BJ (cell line): ENCODE data around the gene MRPL34. TPM values are rescaled to one million over a fixed set of nuclear protein-coding genes. Genes with fewer than 3 reads are reported as not detected.

Experiments used
- CTCF ChIA-PET: fragments of 350-600 bp; formaldehyde crosslinking; extraction: SDS; loops from one replicate; lab custom pipeline; 2021; ENCODE audit warnings: antibody characterized with exemption, inconsistent platforms; lab: Yijun Ruan, JAX
- POLR2A ChIA-PET: fragments of 300-600 bp; sonication (Branson Sonifier 250); formaldehyde crosslinking; extraction: SDS; loops from one replicate; lab custom pipeline; 2021; ENCODE audit warnings: antibody characterized with exemption; lab: Charles Lee
- DNase-seq: peaks from one replicate; pipeline ENCODE4 v3.0.0-alpha.2; 2011; ENCODE audit warnings: low read depth
- H3K27me3 ChIP-seq: 2 replicates; pipeline ENCODE4 v1.6.0; 2011; ENCODE audit warnings: low read length; ENCODE audit not compliant: control insufficient read depth, insufficient read depth
- H3K36me3 ChIP-seq: 2 replicates; pipeline ENCODE4 v1.5.1; 2011; ENCODE audit warnings: low read length; ENCODE audit not compliant: control insufficient read depth, insufficient read depth
- H3K4me3 ChIP-seq: 2 replicates; pipeline ENCODE4 v1.5.1; 2011; ENCODE audit warnings: low read depth, mild to moderate bottlenecking, control low read depth, low read length
- polyA plus RNA-seq: library from polyadenylated mRNA; depleted of rRNA; stranded (reverse); fragments of >200 nt; gene quantifications from 2 replicates; pipeline ENCODE4 v1.2.3, GENCODE V29; 2011
- TF ChIP-seq, protein P1 (sequence below): IDR thresholded peaks from 2 replicates; pipeline ENCODE4 v1.5.1; 2011; ENCODE audit warnings: low read depth, mild to moderate bottlenecking, control low read depth, inconsistent platforms, low read length, moderate library complexity; ENCODE audit not compliant: insufficient read depth

The MRPL34 gene
- polyA plus RNA-seq, 1 experiment: 19.9 TPM

DNA sequence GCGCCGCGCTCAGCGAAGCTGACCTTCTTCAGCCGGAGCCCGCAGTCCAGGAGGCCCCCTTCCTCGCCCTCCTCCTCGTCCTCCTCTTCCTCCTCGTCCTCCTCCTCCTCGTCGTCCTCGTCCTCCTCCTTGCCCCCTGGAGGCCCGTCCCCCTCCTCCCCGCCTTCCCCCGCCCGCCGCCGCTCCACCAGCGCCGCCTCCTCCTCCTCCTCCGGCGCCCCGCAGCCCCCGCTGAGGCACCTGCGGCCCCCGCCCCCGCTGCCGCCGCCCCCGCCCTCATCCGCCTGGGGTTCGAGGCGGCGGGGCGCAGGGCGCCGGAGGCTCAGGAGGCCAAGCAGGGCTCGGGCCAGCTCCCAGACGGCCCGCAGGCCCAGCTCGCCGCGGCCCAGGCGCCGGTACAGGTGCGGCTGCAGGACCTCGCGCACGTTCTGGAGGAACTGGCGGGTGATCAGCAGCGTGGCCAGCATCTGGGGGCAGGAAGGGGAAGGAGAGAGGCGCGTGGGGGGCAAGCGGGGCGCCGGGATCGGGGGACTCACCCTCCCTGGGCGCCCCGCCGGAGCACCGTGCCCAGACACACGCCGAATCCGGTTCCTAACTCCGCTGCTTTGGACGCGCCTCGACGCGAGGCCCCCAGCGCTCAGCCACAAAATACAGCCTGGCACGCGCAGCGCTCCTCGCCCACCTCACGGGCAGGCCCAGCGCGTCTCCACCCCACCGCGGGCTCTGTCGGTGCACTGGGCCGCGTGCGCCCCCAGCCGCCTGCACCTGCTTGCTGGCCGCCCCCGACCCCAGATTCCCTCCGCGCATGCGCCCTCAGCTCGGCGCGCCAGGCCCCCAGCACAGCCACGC, 23.1 kb downstream of the MRPL34 start:
- Histone ChIP-seq H3K4me3 (no peak overlapping the region), H3K36me3 (no peaks in the 10 kb centered on the region; the same call in 1 of the 2 replicates), H3K27me3 (no peaks in the 10 kb centered on the region)
- TF ChIP-seq, protein P1, sequence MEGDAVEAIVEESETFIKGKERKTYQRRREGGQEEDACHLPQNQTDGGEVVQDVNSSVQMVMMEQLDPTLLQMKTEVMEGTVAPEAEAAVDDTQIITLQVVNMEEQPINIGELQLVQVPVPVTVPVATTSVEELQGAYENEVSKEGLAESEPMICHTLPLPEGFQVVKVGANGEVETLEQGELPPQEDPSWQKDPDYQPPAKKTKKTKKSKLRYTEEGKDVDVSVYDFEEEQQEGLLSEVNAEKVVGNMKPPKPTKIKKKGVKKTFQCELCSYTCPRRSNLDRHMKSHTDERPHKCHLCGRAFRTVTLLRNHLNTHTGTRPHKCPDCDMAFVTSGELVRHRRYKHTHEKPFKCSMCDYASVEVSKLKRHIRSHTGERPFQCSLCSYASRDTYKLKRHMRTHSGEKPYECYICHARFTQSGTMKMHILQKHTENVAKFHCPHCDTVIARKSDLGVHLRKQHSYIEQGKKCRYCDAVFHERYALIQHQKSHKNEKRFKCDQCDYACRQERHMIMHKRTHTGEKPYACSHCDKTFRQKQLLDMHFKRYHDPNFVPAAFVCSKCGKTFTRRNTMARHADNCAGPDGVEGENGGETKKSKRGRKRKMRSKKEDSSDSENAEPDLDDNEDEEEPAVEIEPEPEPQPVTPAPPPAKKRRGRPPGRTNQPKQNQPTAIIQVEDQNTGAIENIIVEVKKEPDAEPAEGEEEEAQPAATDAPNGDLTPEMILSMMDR: no peak
- ChIA-PET CTCF (no interaction called here), POLR2A (no interaction called here)
- DNase-seq: no peak

DNA sequence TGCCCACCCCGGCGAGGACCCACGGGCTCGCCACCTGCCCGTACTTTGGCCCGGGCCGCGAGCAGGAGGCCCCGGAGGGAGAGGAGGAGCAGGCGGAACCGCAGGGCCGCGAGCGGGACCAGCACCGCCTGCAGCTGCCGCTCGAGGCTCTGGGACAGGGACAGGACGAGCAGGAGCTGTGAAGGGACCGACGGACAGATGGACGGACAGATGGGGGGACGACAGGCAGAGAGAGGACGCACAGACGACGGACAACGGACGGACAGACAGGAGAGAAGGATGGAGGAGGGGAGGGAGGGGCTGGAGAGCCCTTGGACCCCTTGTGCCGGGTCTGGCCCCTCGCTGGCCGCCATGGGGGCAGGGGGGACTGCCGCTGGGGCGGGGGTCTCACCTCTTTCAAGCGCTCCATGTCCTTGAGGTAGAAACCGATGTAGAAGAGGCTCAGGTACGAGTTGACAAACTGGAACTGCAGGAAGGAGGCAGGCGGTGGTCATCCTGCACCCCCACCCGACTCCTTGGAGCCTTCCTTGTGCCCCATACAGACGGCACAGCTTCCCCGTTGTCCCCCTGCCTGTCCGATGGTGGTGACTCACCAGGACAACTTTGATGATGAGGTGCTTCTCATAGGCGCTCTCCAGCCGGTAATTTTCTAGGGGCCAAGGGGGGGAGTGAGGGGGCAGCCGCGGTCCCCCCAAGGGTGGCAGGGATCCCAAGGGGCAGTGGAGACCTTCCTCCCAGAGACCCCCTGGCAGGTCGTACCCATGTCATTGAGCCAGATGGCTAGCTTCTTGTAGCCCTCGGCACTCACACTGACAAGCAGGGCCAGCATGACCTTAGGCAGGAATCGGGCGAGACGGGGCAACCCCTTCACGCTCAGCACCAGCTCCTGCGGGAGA, 23.9 kb downstream of the MRPL34 start:
- ChIA-PET CTCF (no interaction called here), POLR2A (no interaction called here)
- no peak for DNase-seq
- TF ChIP-seq, protein P1: no peak
- Histone ChIP-seq H3K27me3 (no peaks in the 10 kb centered on the region), H3K36me3 (no peaks in the 10 kb centered on the region; the same call in 1 of the 2 replicates), H3K4me3 (no peak overlapping the region)

DNA sequence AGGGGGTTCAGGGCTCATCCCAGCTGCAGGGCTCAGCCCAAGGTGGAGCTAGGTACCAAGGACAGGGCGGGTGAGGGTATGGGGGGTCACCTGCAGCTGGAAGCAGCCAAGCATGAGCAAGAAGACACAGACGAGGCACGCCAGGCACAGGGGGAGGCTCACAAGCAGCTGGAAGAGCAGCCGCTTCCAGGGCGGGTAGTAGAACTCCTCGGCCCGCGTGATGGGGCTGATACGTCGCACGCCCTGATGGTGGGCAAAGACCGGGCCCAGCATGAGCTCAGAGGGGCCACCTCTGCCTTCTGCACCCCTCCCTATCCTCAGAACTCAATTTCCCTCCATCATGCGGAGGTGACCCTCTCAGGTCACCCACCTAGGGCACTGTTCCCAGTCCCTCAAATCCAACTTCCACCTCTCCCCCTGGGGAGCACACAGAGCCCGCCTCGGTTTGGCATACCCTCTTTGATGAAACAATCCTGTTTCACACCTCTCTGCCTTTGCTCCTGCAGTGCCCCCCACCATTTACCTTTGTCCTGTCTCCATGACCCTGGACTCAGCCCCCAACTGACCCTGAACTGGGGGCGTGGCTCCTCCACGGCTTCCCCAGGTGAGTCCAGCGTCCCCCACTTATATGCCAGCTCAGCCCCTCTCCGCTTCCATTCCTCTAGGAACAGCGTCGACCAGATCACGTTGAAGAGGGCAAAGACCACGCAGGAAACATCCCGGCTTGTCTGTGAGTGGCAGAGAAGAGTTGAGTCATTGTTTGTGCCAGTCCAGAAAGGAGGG, 24.8 kb downstream of the MRPL34 start:
- Histone ChIP-seq H3K36me3 (no peaks in the 10 kb centered on the region; the same call in 1 of the 2 replicates), H3K27me3 (no peaks in the 10 kb centered on the region), H3K4me3 (no peak overlapping the region)
- no peak for DNase-seq
- TF ChIP-seq, protein P1: no peak
- CTCF ChIA-PET: interaction anchor here (1.0 kb wide), 1 partner anchor 12 kb away, joined by 3 read pairs; no protein-coding TSS in a partner anchor
- POLR2A ChIA-PET: no interaction called here

DNA sequence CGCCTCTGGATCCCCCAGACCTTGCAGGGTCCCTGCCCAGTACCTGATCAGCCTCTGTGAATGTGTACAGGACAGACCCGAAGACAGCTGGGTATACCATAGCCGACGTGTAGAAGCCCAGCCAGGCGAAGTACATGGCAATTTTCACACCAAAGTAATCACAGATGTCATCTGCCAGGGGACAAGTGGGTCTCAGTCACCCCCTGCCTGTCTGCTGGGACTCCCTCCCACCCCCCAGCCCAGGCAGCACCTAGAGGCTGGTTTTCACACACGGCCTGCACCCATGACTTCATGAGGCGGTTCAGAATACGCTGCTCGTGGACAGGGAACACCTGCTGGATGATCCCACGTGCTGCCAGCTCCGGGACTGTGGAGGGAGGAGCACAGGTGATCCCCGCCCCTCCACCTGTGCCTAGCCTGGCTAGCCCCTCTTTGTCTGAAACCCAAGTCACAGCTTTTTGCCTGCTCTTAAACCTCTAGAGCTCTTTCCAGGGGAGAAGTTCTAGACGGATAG, 25.4 kb downstream of the MRPL34 start:
- no peaks in the 10 kb centered on the region for H3K27me3 ChIP-seq
- ChIA-PET CTCF (interaction anchor here (1.0 kb wide), 1 partner anchor 11 kb away, joined by 3 read pairs; no protein-coding TSS in a partner anchor), POLR2A (no interaction called here)
- DNase-seq: no peak
- H3K4me3 ChIP-seq: no peak overlapping the region
- TF ChIP-seq, protein P1: no peak
- H3K36me3 ChIP-seq: no peaks in the 10 kb centered on the region; the same call in 1 of the 2 replicates
